Heart left ventricle (tissue), 16 donors: Measurements from ENCODE around the gene EMD. TPM values are rescaled to one million over a fixed set of nuclear protein-coding genes. Genes with fewer than 3 reads are reported as not detected.
A peak's percentile ranks its signal among the peaks of the same experiment; 100 is the strongest.

Experiments used
- ATAC-seq, 4 donors: fragments of 200-7000 bp; cut with Tn5 transposase; one replicate each; pipeline ENCODE4 v1.9.1; 2020 to 2022; ENCODE audit warnings: moderate library complexity in 4 of 4, mild to moderate bottlenecking in 3 of 4, moderate number of reproducible peaks in 1 of 4
- DNase-seq, 5 donors: peaks; one replicate each; pipeline ENCODE4 v3.0.0-alpha.2; 2020
- H3K27ac ChIP-seq, 12 donors: fragments of 200-600 bp; sonication (generic) in 4 of 12; one replicate each; pipeline versions ENCODE4 v1.5.0 to v1.8.0; 2016 to 2022; ENCODE audit warnings: mild to moderate bottlenecking in 2 of 12
- H3K27me3 ChIP-seq, 9 donors: fragments of 200-600 bp; sonication (generic) in 2 of 9; one replicate each; pipeline versions ENCODE4 v1.5.1 to v1.8.0; 2016 to 2022; ENCODE audit warnings: mild to moderate bottlenecking in 3 of 9
- H3K36me3 ChIP-seq, 9 donors: fragments of 200-600 bp; sonication (generic) in 2 of 9; one replicate each; pipeline versions ENCODE4 v1.5.0 to v1.8.0; 2018 to 2022; ENCODE audit warnings: mild to moderate bottlenecking in 2 of 9
- H3K4me1 ChIP-seq, 12 donors: fragments of 200-600 bp; sonication (generic) in 4 of 12; one replicate each; pipeline versions ENCODE4 v1.5.0 to v1.8.0; 2016 to 2022; ENCODE audit warnings: mild to moderate bottlenecking in 3 of 12
- H3K4me3 ChIP-seq, 12 donors: fragments of 200-600 bp; sonication (generic) in 4 of 12; one replicate each; pipeline versions ENCODE4 v1.5.0 to v1.8.0; 2017 to 2022; ENCODE audit warnings: mild to moderate bottlenecking in 9 of 12, moderate library complexity in 4 of 12
- H3K9me3 ChIP-seq, 12 donors: fragments of 200-600 bp; sonication (generic) in 4 of 12; one replicate each; pipeline versions ENCODE4 v1.5.0 to v1.8.0; 2016 to 2022; ENCODE audit warnings: mild to moderate bottlenecking in 1 of 12
- CTCF ChIP-seq, 12 donors: fragments of 200-600 bp; sonication (generic) in 4 of 12; IDR thresholded peaks; one replicate each; pipeline versions ENCODE4 v1.5.0 to v1.8.0; 2018 to 2022; ENCODE audit warnings: antibody characterized with exemption in 12 of 12, mild to moderate bottlenecking in 5 of 12
- POLR2A ChIP-seq, 2 donors: fragments of 450-650 bp; IDR thresholded peaks; one replicate each; pipeline ENCODE4 v1.6.1; 2017; ENCODE audit warnings: antibody characterized with exemption in 2 of 2, mild to moderate bottlenecking in 2 of 2, moderate library complexity in 2 of 2
- WGBS, 4 donors: extraction: QIAGEN DNeasy Blood & Tissue Kit in 2 of 4; methylation state at CpG; one replicate each; pipeline versions ENCODE4 v1.1.5 to v1.1.7; 2013 to 2018; 5-methylcytosine and 5-hydroxymethylcytosine counted together
- intact Hi-C, 10 donors: fragments of 100-400 bp; cut with DNase I; formaldehyde crosslinking; loops; one replicate each; pipeline versions ENCODE4 v1.11.1 to v1.14.2; 2022
- polyA plus RNA-seq, 2 donors: library from polyadenylated mRNA; stranded (reverse); fragments of 200-250 nt; gene quantifications; one replicate each; pipeline ENCODE4 v1.2.3, GENCODE V29; 2013
- total RNA-seq, 9 donors: library from RNA; depleted of rRNA in 2 of 9; stranded (reverse); fragments of >200 nt in 2 of 9; fragmentation: NEBNext Ultra II Directional in 3 of 9; extraction: Animal tissue kit (Norgen Biotek cat#: 25700) in 3 of 9; gene quantifications; one replicate each; pipeline versions ENCODE4 v1.1.0 to v1.2.4, GENCODE V29; 2016 to 2023
- donor health status: ischemic (EF 13 %, LVEDD 7.1; RV severe dilation, severe dysfunction).
- donor health status: healthy with polysubstance abuse.
- donor health status: DM: no; HTN: yes; CAD: no.
- donor health status: DM: no; HTN: no; CAD: no.
- donor health status: ischemic (EF 25% LVEDD 6.9; RV normal size, moderate dysfunction).
- donor health status: ischemic (EF 25% LVEDD 5.7; RV mildly dilated, moderate dysfunction).
- donor health status: healthy.
- donor health status: DM: yes; HTN: yes; CAD: no.
- donor health status: ischemic (EF 35%, LVEDD 5.7; RV mildly dilated, moderate dysfunction).
- donor health status: nonischemic (EF 11% LVEDD 7.7; RV severe dilation, severe dysfunction).
- donor health status: DM: yes; HTN: yes; CAD: no.
- donor health status: PGD.
- donor health status: ischemic (EF 29% LVEDD 5.4; RV normal size, mild dysfunction).
- donor health status: nonischemic (EF 23%, LVEDD 6.1; RV moderate dilation, normal function).

Gene EMD
- total and polyA plus RNA-seq, 11 donors: 37.6 to 152 (median 53.8) TPM

GRCh38 chrX:154372612-154373022 lies 6.5 kb upstream of the EMD start:
- H3K36me3 ChIP-seq: peaks cover 0 to 7% (median 3%) of the 10 kb centered on the region in 9 donors
- peak overlapping the region in 10 of 12 donors; percentile 78 to 99 (median 94) for H3K27ac ChIP-seq
- 30 to 53% (median 43%) methylated on average over 5 of the region's 5 CpGs for WGBS, 4 donors
- DNase-seq: no peak
- no peak for ATAC-seq
- TF ChIP-seq POLR2A (IDR thresholded peaks at IDR 0.05): no peak
- TF ChIP-seq CTCF (IDR thresholded peaks at IDR 0.05): no peak
- intact Hi-C loops: loop anchor here in 5 of 10 donors (2.0 to 10.0 kb wide), 4 partner anchors 56 to 162 kb away; partner anchors contain the start of gene GDI1 (in 1 of the 5)
- H3K9me3 ChIP-seq: no peaks in the 10 kb centered on the region
- peak overlapping the region in 9 of 12 donors; percentile 75 to 99 (median 87) for H3K4me3 ChIP-seq
- no peaks in the 10 kb centered on the region for H3K27me3 ChIP-seq
- peaks cover 0 to 50% (median 20%) of the 10 kb centered on the region in 12 donors for H3K4me1 ChIP-seq

- H3K27me3 ChIP-seq: no peaks in the 10 kb centered on the region
- TF ChIP-seq CTCF (IDR thresholded peaks at IDR 0.05): peak; percentile 33 to 76 (median 58)
- TF ChIP-seq POLR2A (IDR thresholded peaks at IDR 0.05): no peak
- ATAC-seq (peak in 2 of 4 donors; percentile 1 to 8), DNase-seq (peak in 4 of 5 donors; percentile 63 to 77 (median 68))
- 9 to 51% (median 30%) methylated on average over 14 to 23 of the region's 23 CpGs for WGBS, 4 donors
- peaks cover 0 to 4% (median 0%) of the 10 kb centered on the region in 12 donors for H3K9me3 ChIP-seq
- H3K36me3 ChIP-seq: no peaks in the 10 kb centered on the region
- peak overlapping the region in 10 of 12 donors; percentile 25 to 99 (median 92) for H3K27ac ChIP-seq
- intact Hi-C loops: loop anchor here in 5 of 10 donors (2.0 to 10.0 kb wide), 4 partner anchors 57 to 161 kb away; partner anchors contain the start of gene GDI1 (in 1 of the 5)
- peak overlapping the region in 11 of 12 donors; percentile 20 to 99 (median 53) for H3K4me3 ChIP-seq
- H3K4me1 ChIP-seq: peaks cover 0 to 45% (median 12%) of the 10 kb centered on the region in 12 donors
These were observed 5.5 kb upstream of the EMD start for GRCh38 chrX:154373340-154374306.

- DNase-seq (peak in 1 of 5 donors; percentile 70), ATAC-seq (no peak)
- 5 to 56% (median 31%) methylated on average over 17 to 95 of the region's 95 CpGs for WGBS, 4 donors
- Histone ChIP-seq H3K4me1 (peaks cover 0 to 40% (median 11%) of the 10 kb centered on the region in 12 donors), H3K36me3 (no peaks in the 10 kb centered on the region), H3K4me3 (peak within 1 kb of the TSS in 11 of 12 donors; percentile 20 to 99 (median 53)), H3K27me3 (no peaks in the 10 kb centered on the region), H3K27ac (peak within 1 kb of the TSS in 10 of 12 donors; percentile 44 to 99 (median 86)), H3K9me3 (peaks cover 0 to 8% (median 0%) of the 10 kb centered on the region in 12 donors)
- TF ChIP-seq CTCF (IDR thresholded peaks at IDR 0.05) (peak in 8 of 12 donors; percentile 6 to 46 (median 20)), POLR2A (IDR thresholded peaks at IDR 0.05) (no peak)
- intact Hi-C loops: loop anchor here in 3 of 10 donors (5.0 to 10.0 kb wide), 3 partner anchors 60 to 158 kb away; partner anchors contain the start of gene GDI1 (in 1 of the 3)
These were observed 4.6 kb upstream of the EMD start, which contains the start of gene FLNA for GRCh38 chrX:154374313-154375155. Gene FLNA, minus strand, starts transcription at chrX:154374634. Its CDS starts 3,389 bp downstream, at chrX:154371245.
